ENCODE data around the gene NCOA3.

NCOA3 gene

GRCh38 chr20:47705497-47705856 is 203.8 kb downstream of the NCOA3 start:
- Histone ChIP-seq H3K4me1 (ENCODE audit: insufficient read depth, low read length, poor library complexity, severe bottlenecking) (no peaks in the 10 kb centered on the region), H3K27me3 (ENCODE audit: insufficient read depth, low read length, poor library complexity, severe bottlenecking) (no peaks in the 10 kb centered on the region), H3K4me2 (ENCODE audit: low read depth, low read length, poor library complexity, severe bottlenecking) (no peak overlapping the region), H4K20me1 (ENCODE audit: insufficient read depth, low read length, poor library complexity, severe bottlenecking) (no peaks in the 10 kb centered on the region), H3K79me2 (ENCODE audit: insufficient read depth, low read length) (no peaks in the 10 kb centered on the region), H3K36me3 (ENCODE audit: insufficient read depth, low read length) (no peaks in the 10 kb centered on the region), H3K9me3 (ENCODE audit: insufficient read depth, low read depth, low read length) (no peaks in the 10 kb centered on the region), H2AFZ (ENCODE audit: low read length) (no peak overlapping the region), H3K4me3 (ENCODE audit: low read length, poor library complexity, severe bottlenecking) (no peak overlapping the region), H3K9ac (ENCODE audit: low read depth, low read length, poor library complexity, severe bottlenecking) (no peak overlapping the region), H3F3A (ENCODE audit: low read depth) (no peaks in the 10 kb centered on the region), H3K9me2 (replicated peaks; ENCODE audit: low read depth, low read length) (no peaks in the 10 kb centered on the region)
- no peak for TF ChIP-seq CTCF (conservative IDR thresholded peaks at IDR 0.05; ENCODE audit: low read length)
- no peak for TF ChIP-seq EZH2phosphoT487 (IDR thresholded peaks at IDR 0.05; ENCODE audit: borderline replicate concordance)

- TF ChIP-seq EZH2phosphoT487 (IDR thresholded peaks at IDR 0.05; ENCODE audit: borderline replicate concordance) (no peak), CTCF (conservative IDR thresholded peaks at IDR 0.05; ENCODE audit: low read length) (no peak)
- Histone ChIP-seq H3K79me2 (ENCODE audit: insufficient read depth, low read length) (no peaks in the 10 kb centered on the region), H3K4me2 (ENCODE audit: low read depth, low read length, poor library complexity, severe bottlenecking) (no peak overlapping the region), H4K20me1 (ENCODE audit: insufficient read depth, low read length, poor library complexity, severe bottlenecking) (no peaks in the 10 kb centered on the region), H3K27me3 (ENCODE audit: insufficient read depth, low read length, poor library complexity, severe bottlenecking) (no peaks in the 10 kb centered on the region), H2AFZ (ENCODE audit: low read length) (no peak overlapping the region), H3K9me3 (ENCODE audit: insufficient read depth, low read depth, low read length) (no peaks in the 10 kb centered on the region), H3K36me3 (ENCODE audit: insufficient read depth, low read length) (no peaks in the 10 kb centered on the region), H3K9ac (ENCODE audit: low read depth, low read length, poor library complexity, severe bottlenecking) (no peak overlapping the region), H3K4me1 (ENCODE audit: insufficient read depth, low read length, poor library complexity, severe bottlenecking) (no peaks in the 10 kb centered on the region), H3K9me2 (replicated peaks; ENCODE audit: low read depth, low read length) (no peaks in the 10 kb centered on the region), H3K4me3 (ENCODE audit: low read length, poor library complexity, severe bottlenecking) (no peak overlapping the region), H3F3A (ENCODE audit: low read depth) (no peaks in the 10 kb centered on the region)
Observed at GRCh38 chr20:47706345-47706744, 204.7 kb downstream of the NCOA3 start.
